Measurements from ENCODE around the gene EIF6.
"Not testable (repeated sequence)": the region's sequence is repeated elsewhere in the genome, so short reads cannot be mapped to it uniquely, and the experiment has no call there.

Gene EIF6

GRCh38 chr20:35262731-35263531, 21.6 kb downstream of the EIF6 start:
- not testable (repeated sequence) for DNase-seq (ENCODE audit: low read depth in 4 of 4, low spot score in 1 of 4)

DNA sequence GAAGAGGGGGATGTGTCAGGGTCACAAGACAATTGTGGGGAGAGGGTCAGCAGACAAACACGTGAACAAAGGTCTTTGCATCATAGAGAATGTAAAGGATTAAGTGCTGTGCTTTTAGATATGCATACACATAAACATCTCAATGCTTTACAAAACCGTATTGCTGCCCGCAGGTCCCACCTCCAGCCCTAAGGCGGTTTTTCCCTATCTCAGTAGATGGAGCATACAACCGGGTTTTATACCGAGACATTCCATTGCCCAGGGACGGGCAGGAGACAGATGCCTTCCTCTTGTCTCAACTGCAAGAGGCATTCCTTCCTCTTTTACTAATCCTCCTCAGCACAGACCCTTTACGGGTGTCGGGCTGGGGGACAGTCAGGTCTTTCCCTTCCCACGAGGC, 22.3 kb downstream of the EIF6 start:
- not testable (repeated sequence) for DNase-seq (ENCODE audit: low read depth in 4 of 4, low spot score in 1 of 4)

- DNase-seq (ENCODE audit: low read depth in 4 of 4, low spot score in 1 of 4), result no peak
These were observed 24.1 kb downstream of the EIF6 start for GRCh38 chr20:35260426-35260825.

- no peak for DNase-seq (ENCODE audit: low read depth in 4 of 4, low spot score in 1 of 4)
These were observed 27.2 kb downstream of the EIF6 start for GRCh38 chr20:35257175-35257909.

GRCh38 chr20:35254448-35254999, 30.0 kb downstream of the EIF6 start:
- no peak for DNase-seq (ENCODE audit: low read depth in 4 of 4, low spot score in 1 of 4)

DNA sequence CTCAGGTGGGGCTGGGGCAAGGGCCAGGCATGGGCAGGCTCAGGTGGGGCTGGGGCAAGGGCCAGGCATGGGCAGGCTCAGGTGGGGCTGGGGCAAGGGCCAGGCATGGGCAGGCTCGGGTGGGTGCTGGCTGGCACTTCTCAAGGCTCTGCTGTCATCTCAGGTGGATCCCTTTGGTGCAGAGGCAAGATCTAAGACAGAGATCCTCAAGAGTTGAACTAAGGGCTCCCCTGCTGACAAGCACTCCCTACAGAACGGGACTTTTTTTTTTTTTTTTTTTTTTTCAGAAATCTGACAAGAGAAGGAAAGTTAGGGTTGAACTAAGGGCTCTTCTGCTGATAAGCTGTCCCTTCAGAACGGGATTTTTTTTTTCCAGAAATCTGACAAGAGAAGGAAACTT, 31.6 kb downstream of the EIF6 start:
- no peak for DNase-seq (ENCODE audit: low read depth in 4 of 4, low spot score in 1 of 4)

GRCh38 chr20:35252598-35252997, 32.0 kb downstream of the EIF6 start:
- DNase-seq (ENCODE audit: low read depth in 4 of 4, low spot score in 1 of 4), result not testable (repeated sequence)

GRCh38 chr20:35252037-35252461, 32.5 kb downstream of the EIF6 start:
- no peak for DNase-seq (ENCODE audit: low read depth in 4 of 4, low spot score in 1 of 4)

- no peak for DNase-seq (ENCODE audit: low read depth in 4 of 4, low spot score in 1 of 4)
These were observed 33.0 kb downstream of the EIF6 start for GRCh38 chr20:35251613-35251940.

GRCh38 chr20:35248641-35249475, 35.7 kb downstream of the EIF6 start:
- no peak for DNase-seq (ENCODE audit: low read depth in 4 of 4, low spot score in 1 of 4)

- no peak for DNase-seq (ENCODE audit: low read depth in 4 of 4, low spot score in 1 of 4)
These were observed 37.8 kb downstream of the EIF6 start for GRCh38 chr20:35246723-35247122.

GRCh38 chr20:35243986-35244385, 40.6 kb downstream of the EIF6 start:
- no peak for DNase-seq (ENCODE audit: low read depth in 4 of 4, low spot score in 1 of 4)

GRCh38 chr20:35243317-35243716, 41.3 kb downstream of the EIF6 start:
- no peak for DNase-seq (ENCODE audit: low read depth in 4 of 4, low spot score in 1 of 4)

- no peak for DNase-seq (ENCODE audit: low read depth in 4 of 4, low spot score in 1 of 4)
These were observed 43.7 kb downstream of the EIF6 start for GRCh38 chr20:35240811-35241293.

GRCh38 chr20:35240083-35240810, 44.3 kb downstream of the EIF6 start:
- DNase-seq (ENCODE audit: low read depth in 4 of 4, low spot score in 1 of 4), result no peak

- DNase-seq (ENCODE audit: low read depth in 4 of 4, low spot score in 1 of 4), result no peak
These were observed 45.8 kb downstream of the EIF6 start for GRCh38 chr20:35238735-35239134.

- DNase-seq (ENCODE audit: low read depth in 4 of 4, low spot score in 1 of 4), result no peak
These were observed 46.4 kb downstream of the EIF6 start for GRCh38 chr20:35238170-35238569.

GRCh38 chr20:35237486-35237885, 47.1 kb downstream of the EIF6 start:
- no peak for DNase-seq (ENCODE audit: low read depth in 4 of 4, low spot score in 1 of 4)

DNA sequence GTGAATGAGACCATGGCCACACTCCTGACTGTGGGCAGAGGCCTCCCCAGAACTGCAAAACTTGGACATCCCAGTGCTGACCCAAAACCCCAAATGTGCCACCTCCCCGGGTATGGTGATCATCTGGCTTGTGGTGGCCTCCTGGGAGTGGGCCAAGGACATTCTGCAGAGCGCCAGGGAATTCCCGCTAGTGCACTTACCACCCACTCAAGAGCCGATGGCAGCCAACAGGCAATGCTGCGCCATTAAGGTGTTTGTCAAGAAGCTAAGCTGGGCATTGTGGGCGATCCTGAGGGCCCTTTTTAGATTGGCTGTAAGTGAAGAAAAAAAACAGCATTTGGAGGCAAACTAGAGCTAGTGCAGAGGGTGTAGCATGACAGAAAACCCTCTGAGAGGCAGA, 48.7 kb downstream of the EIF6 start:
- DNase-seq (ENCODE audit: low read depth in 4 of 4, low spot score in 1 of 4), result no peak

DNA sequence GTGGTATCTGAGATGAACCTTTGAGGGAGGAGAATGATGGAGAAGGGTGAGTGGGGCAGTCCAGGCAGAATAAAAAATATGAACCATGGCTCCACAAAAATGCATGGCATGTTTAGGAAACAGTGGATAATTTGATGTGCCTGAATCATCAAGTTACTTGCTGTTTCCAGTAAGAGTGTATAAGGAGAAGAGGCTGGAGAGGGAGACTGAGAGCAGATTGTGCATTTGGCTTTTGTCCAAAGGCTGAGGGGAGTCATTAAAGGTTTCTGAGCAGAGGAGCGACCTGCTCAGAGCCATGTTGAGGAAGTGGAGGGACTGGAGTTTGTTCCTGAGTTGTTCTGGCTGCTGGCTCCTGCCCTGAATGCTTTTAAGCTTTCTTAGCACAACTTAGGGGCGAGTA, 52.0 kb downstream of the EIF6 start:
- no peak for DNase-seq (ENCODE audit: low read depth in 4 of 4, low spot score in 1 of 4)

Data from stimulated activated CD4-positive, alpha-beta T cell treated with anti-CD3 and anti-CD28 coated beads, Interleukin-1b, Interleukin-23, amount 100 ng/mL, for 24 hours (primary cell).